Measurements from ENCODE around the gene PLB1.
A peak's percentile ranks its signal among the peaks of the same experiment; 100 is the strongest.

PLB1 gene

DNA sequence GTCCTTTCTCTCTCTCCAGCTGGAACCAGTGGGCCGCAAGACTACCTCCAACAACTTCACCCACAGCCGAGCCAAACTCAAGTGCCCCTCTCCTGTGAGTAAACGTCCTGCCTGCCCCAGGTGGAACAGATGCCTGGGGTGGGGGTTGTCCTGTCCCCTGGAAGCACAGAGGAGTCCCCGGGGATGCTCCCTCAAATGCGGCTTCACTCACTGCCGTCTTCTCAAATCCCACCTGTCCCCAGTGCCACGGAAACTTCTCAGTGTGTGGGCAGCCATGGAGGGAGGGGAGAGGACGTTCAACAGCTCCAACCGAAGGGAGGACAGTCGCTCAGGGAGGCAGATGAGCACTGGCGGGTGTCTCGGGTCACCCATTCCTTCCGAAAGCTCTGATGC lies 145.0 kb downstream of the PLB1 start:
- no peak overlapping the region for H4K8ac ChIP-seq (ENCODE audit: low read length)
- no peak overlapping the region for H3K4me2 ChIP-seq (ENCODE audit: low read length, poor library complexity, severe bottlenecking)
- H2BK5ac ChIP-seq (ENCODE audit: low read depth, low read length, poor library complexity, severe bottlenecking), result no peak overlapping the region
- no peak overlapping the region for H3K4me3 ChIP-seq (ENCODE audit: insufficient read depth in 1 of 2, low read depth in 1 of 2, low read length in 2 of 2)
- no peak overlapping the region for H3K14ac ChIP-seq (ENCODE audit: low read length in 2 of 2)
- H3K23ac ChIP-seq (ENCODE audit: low read length in 2 of 2), result no peak overlapping the region
- no peak overlapping the region for H4K91ac ChIP-seq (ENCODE audit: low read length)
- H3K9ac ChIP-seq (ENCODE audit: low read length), result no peak overlapping the region
- peak overlapping the region; percentile 50 for H2BK15ac ChIP-seq (ENCODE audit: low read depth, poor library complexity, severe bottlenecking)
- no peak for DNase-seq
- WGBS, result 90% methylated on average over 12 of the region's 13 CpGs
- no peak overlapping the region for H3K18ac ChIP-seq (ENCODE audit: low read depth in 1 of 2, low read length in 2 of 2)
- no peaks in the 10 kb centered on the region for H3K79me1 ChIP-seq (replicated peaks; ENCODE audit: low read length, poor library complexity, severe bottlenecking)
- no peak overlapping the region for H2BK12ac ChIP-seq (ENCODE audit: low read length in 2 of 2)
- H3K9me3 ChIP-seq (ENCODE audit: control insufficient read depth, low read length), result no peaks in the 10 kb centered on the region
- H3K27me3 ChIP-seq (ENCODE audit: control insufficient read depth in 1 of 2, insufficient read depth in 1 of 2, low read length in 2 of 2), result no peaks in the 10 kb centered on the region
- H3K4ac ChIP-seq (ENCODE audit: low read depth in 1 of 2, low read length in 2 of 2), result no peak overlapping the region
- no peaks in the 10 kb centered on the region for H3K36me3 ChIP-seq (ENCODE audit: control insufficient read depth in 1 of 2, insufficient read depth in 2 of 2, low read depth in 1 of 2, low read length in 2 of 2)
- peaks cover 7% of the 10 kb centered on the region for H3K4me1 ChIP-seq (ENCODE audit: control insufficient read depth, insufficient read depth, low read depth, low read length)
- no peak overlapping the region for H2AK5ac ChIP-seq (ENCODE audit: low read length, severe bottlenecking)
- H3K27ac ChIP-seq (ENCODE audit: low read length, poor library complexity, severe bottlenecking), result no peak overlapping the region
- H2BK120ac ChIP-seq (ENCODE audit: low read depth, low read length), result no peak overlapping the region
- no peak overlapping the region for H2AFZ ChIP-seq (ENCODE audit: low read depth, low read length)

DNA sequence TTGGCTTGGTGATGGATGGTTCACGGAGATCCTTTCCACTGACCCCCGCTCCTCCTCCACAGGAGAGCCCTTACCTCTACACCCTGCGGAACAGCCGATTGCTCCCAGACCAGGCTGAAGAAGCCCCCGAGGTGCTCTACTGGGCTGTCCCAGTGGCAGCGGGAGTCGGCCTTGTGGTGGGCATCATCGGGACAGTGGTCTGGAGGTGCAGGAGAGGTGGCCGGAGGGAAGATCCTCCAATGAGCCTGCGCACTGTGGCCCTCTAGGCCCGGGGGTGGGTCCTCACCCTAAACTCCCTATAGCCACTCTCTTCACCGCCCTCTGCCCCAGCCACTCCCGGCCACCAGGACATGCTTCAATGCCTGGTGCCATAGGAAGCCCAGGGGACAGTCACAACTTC lies 146.9 kb downstream of the PLB1 start:
- H2BK15ac ChIP-seq (ENCODE audit: low read depth, poor library complexity, severe bottlenecking), result no peak overlapping the region
- H3K9me3 ChIP-seq (ENCODE audit: control insufficient read depth, low read length), result no peaks in the 10 kb centered on the region
- H3K4ac ChIP-seq (ENCODE audit: low read depth in 1 of 2, low read length in 2 of 2), result no peak overlapping the region
- H3K27me3 ChIP-seq (ENCODE audit: control insufficient read depth in 1 of 2, insufficient read depth in 1 of 2, low read length in 2 of 2), result no peaks in the 10 kb centered on the region
- H3K9ac ChIP-seq (ENCODE audit: low read length), result no peak overlapping the region
- H4K91ac ChIP-seq (ENCODE audit: low read length), result no peak overlapping the region
- H2AFZ ChIP-seq (ENCODE audit: low read depth, low read length), result no peak overlapping the region
- 97% methylated on average over 10 of the region's 13 CpGs for WGBS
- H3K27ac ChIP-seq (ENCODE audit: low read length, poor library complexity, severe bottlenecking), result no peak overlapping the region
- no peak overlapping the region for H2BK120ac ChIP-seq (ENCODE audit: low read depth, low read length)
- H3K4me3 ChIP-seq (ENCODE audit: insufficient read depth in 1 of 2, low read depth in 1 of 2, low read length in 2 of 2), result no peak overlapping the region
- H2BK12ac ChIP-seq (ENCODE audit: low read length in 2 of 2), result no peak overlapping the region
- no peak overlapping the region for H2BK5ac ChIP-seq (ENCODE audit: low read depth, low read length, poor library complexity, severe bottlenecking)
- H3K23ac ChIP-seq (ENCODE audit: low read length in 2 of 2), result no peak overlapping the region
- no peaks in the 10 kb centered on the region for H3K79me1 ChIP-seq (replicated peaks; ENCODE audit: low read length, poor library complexity, severe bottlenecking)
- no peak overlapping the region for H3K18ac ChIP-seq (ENCODE audit: low read depth in 1 of 2, low read length in 2 of 2)
- H4K8ac ChIP-seq (ENCODE audit: low read length), result no peak overlapping the region
- no peak overlapping the region for H2AK5ac ChIP-seq (ENCODE audit: low read length, severe bottlenecking)
- DNase-seq, result no peak
- peaks cover 5% of the 10 kb centered on the region for H3K4me1 ChIP-seq (ENCODE audit: control insufficient read depth, insufficient read depth, low read depth, low read length)
- H3K4me2 ChIP-seq (ENCODE audit: low read length, poor library complexity, severe bottlenecking), result no peak overlapping the region
- H3K14ac ChIP-seq (ENCODE audit: low read length in 2 of 2), result no peak overlapping the region
- no peaks in the 10 kb centered on the region for H3K36me3 ChIP-seq (ENCODE audit: control insufficient read depth in 1 of 2, insufficient read depth in 2 of 2, low read depth in 1 of 2, low read length in 2 of 2)

DNA sequence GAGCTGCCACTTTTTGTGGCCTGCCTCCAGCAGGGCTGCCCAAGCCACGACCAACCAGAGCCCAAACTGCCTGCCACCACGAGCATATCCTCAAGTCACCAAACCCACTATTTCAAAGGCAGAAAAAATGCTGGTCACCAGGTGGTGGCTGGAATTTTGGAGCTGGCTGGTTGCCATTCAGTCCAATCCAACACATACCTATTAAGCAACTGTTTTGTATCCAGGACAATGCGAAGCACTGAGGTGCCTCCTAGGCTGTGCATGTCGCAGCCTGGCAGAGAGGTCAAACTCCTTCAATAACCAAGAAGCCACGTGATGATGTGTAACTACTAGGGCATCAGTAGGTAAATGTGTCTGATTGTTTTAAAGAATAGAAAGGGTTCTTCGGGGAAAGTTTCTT lies 147.5 kb downstream of the PLB1 start:
- no peak overlapping the region for H3K18ac ChIP-seq (ENCODE audit: low read depth in 1 of 2, low read length in 2 of 2)
- no peak overlapping the region for H4K91ac ChIP-seq (ENCODE audit: low read length)
- H2BK120ac ChIP-seq (ENCODE audit: low read depth, low read length), result no peak overlapping the region
- H3K9me3 ChIP-seq (ENCODE audit: control insufficient read depth, low read length), result no peaks in the 10 kb centered on the region
- no peak overlapping the region for H3K23ac ChIP-seq (ENCODE audit: low read length in 2 of 2)
- H3K4me1 ChIP-seq (ENCODE audit: control insufficient read depth, insufficient read depth, low read depth, low read length), result peaks cover 5% of the 10 kb centered on the region
- no peak overlapping the region for H4K8ac ChIP-seq (ENCODE audit: low read length)
- H3K4ac ChIP-seq (ENCODE audit: low read depth in 1 of 2, low read length in 2 of 2), result no peak overlapping the region
- 92% methylated on average over 5 of the region's 6 CpGs for WGBS
- H2BK12ac ChIP-seq (ENCODE audit: low read length in 2 of 2), result no peak overlapping the region
- H3K36me3 ChIP-seq (ENCODE audit: control insufficient read depth in 1 of 2, insufficient read depth in 2 of 2, low read depth in 1 of 2, low read length in 2 of 2), result no peaks in the 10 kb centered on the region
- no peak overlapping the region for H3K27ac ChIP-seq (ENCODE audit: low read length, poor library complexity, severe bottlenecking)
- no peak overlapping the region for H2AK5ac ChIP-seq (ENCODE audit: low read length, severe bottlenecking)
- no peak overlapping the region for H3K4me3 ChIP-seq (ENCODE audit: insufficient read depth in 1 of 2, low read depth in 1 of 2, low read length in 2 of 2)
- H3K14ac ChIP-seq (ENCODE audit: low read length in 2 of 2), result no peak overlapping the region
- no peak overlapping the region for H2BK5ac ChIP-seq (ENCODE audit: low read depth, low read length, poor library complexity, severe bottlenecking)
- no peaks in the 10 kb centered on the region for H3K79me1 ChIP-seq (replicated peaks; ENCODE audit: low read length, poor library complexity, severe bottlenecking)
- peak overlapping the region; percentile 31 for H3K9ac ChIP-seq (ENCODE audit: low read length)
- no peak for DNase-seq
- H2BK15ac ChIP-seq (ENCODE audit: low read depth, poor library complexity, severe bottlenecking), result no peak overlapping the region
- no peak overlapping the region for H2AFZ ChIP-seq (ENCODE audit: low read depth, low read length)
- H3K27me3 ChIP-seq (ENCODE audit: control insufficient read depth in 1 of 2, insufficient read depth in 1 of 2, low read length in 2 of 2), result no peaks in the 10 kb centered on the region
- H3K4me2 ChIP-seq (ENCODE audit: low read length, poor library complexity, severe bottlenecking), result no peak overlapping the region

DNA sequence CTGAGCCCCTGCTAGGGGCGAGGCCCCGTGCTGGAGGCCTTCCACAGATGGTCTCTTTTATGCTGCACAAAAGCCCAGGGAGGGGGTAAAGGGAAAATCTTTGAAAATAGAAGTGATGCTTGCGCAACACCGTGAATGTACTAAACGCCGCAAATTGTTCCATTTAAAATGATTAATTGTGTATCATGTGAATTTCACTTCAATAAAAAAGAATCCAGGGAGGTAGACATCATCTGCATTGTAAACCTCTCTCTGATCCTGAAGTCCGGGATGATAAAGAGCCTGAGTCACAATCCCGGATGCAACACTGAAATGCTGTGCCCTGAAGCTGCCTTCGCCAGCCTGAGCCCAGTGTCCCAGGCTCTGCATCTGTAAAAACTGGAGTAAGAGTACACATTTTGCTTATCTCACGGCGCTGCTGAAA lies 148.1 kb downstream of the PLB1 start:
- Histone ChIP-seq H2AK5ac (ENCODE audit: low read length, severe bottlenecking) (no peak overlapping the region), H3K4ac (ENCODE audit: low read depth in 1 of 2, low read length in 2 of 2) (no peak overlapping the region), H4K91ac (ENCODE audit: low read length) (no peak overlapping the region), H3K79me1 (replicated peaks; ENCODE audit: low read length, poor library complexity, severe bottlenecking) (no peaks in the 10 kb centered on the region), H3K9ac (ENCODE audit: low read length) (peak overlapping the region; percentile 63), H3K27me3 (ENCODE audit: control insufficient read depth in 1 of 2, insufficient read depth in 1 of 2, low read length in 2 of 2) (no peaks in the 10 kb centered on the region), H2BK12ac (ENCODE audit: low read length in 2 of 2) (no peak overlapping the region), H2BK5ac (ENCODE audit: low read depth, low read length, poor library complexity, severe bottlenecking) (no peak overlapping the region), H2BK120ac (ENCODE audit: low read depth, low read length) (no peak overlapping the region), H3K4me2 (ENCODE audit: low read length, poor library complexity, severe bottlenecking) (no peak overlapping the region), H3K23ac (ENCODE audit: low read length in 2 of 2) (no peak overlapping the region), H3K27ac (ENCODE audit: low read length, poor library complexity, severe bottlenecking) (no peak overlapping the region), H2AFZ (ENCODE audit: low read depth, low read length) (no peak overlapping the region), H3K9me3 (ENCODE audit: control insufficient read depth, low read length) (no peaks in the 10 kb centered on the region), H4K8ac (ENCODE audit: low read length) (no peak overlapping the region), H3K14ac (ENCODE audit: low read length in 2 of 2) (no peak overlapping the region), H3K18ac (ENCODE audit: low read depth in 1 of 2, low read length in 2 of 2) (no peak overlapping the region), H3K4me1 (ENCODE audit: control insufficient read depth, insufficient read depth, low read depth, low read length) (peaks cover 8% of the 10 kb centered on the region), H3K36me3 (ENCODE audit: control insufficient read depth in 1 of 2, insufficient read depth in 2 of 2, low read depth in 1 of 2, low read length in 2 of 2) (no peaks in the 10 kb centered on the region), H3K4me3 (ENCODE audit: insufficient read depth in 1 of 2, low read depth in 1 of 2, low read length in 2 of 2) (no peak overlapping the region), H2BK15ac (ENCODE audit: low read depth, poor library complexity, severe bottlenecking) (no peak overlapping the region)
- peak; percentile 46 for DNase-seq
- WGBS, result 77% methylated on average over 7 of the region's 11 CpGs
